Ovary (tissue), 9 donors: Measurements from ENCODE around the gene PLXNA4. TPM values are rescaled to one million over a fixed set of nuclear protein-coding genes. Genes with fewer than 3 reads are reported as not detected.

Source experiments
- DNase-seq, 5 donors: peaks; one replicate each; pipeline ENCODE4 v3.0.0-alpha.2; 2019 to 2020
- H3K27ac ChIP-seq, 2 donors: fragments of 200-600 bp; one replicate each; pipeline versions ENCODE4 v1.5.1 to v1.8.0; 2019 to 2022
- H3K27me3 ChIP-seq: fragments of 200-600 bp; one replicate; pipeline ENCODE4 v1.8.0; 2022
- H3K36me3 ChIP-seq: fragments of 200-600 bp; sonication (generic); one replicate; pipeline ENCODE4 v1.5.1; 2019
- H3K4me1 ChIP-seq: one replicate; pipeline ENCODE4 v1.8.1; 2013; ENCODE audit warnings: mild to moderate bottlenecking, moderate library complexity; ENCODE audit not compliant: insufficient read depth
- H3K4me3 ChIP-seq: fragments of 200-600 bp; sonication (generic); one replicate; pipeline ENCODE4 v1.5.1; 2017
- H3K9me3 ChIP-seq, 2 donors: fragments of 200-600 bp in 1 of 2; sonication (generic) in 1 of 2; one replicate each; pipeline versions ENCODE4 v1.5.1 to v1.8.1; 2013 to 2019; ENCODE audit warnings: mild to moderate bottlenecking in 1 of 2, moderate library complexity in 1 of 2
- CTCF ChIP-seq, 3 donors: fragments of 450-650 bp in 2 of 3; fragments of 200-600 bp in 1 of 3; IDR thresholded peaks; one replicate each; pipeline versions ENCODE4 v1.5.1 to v1.8.0; 2016 to 2022; ENCODE audit warnings: antibody characterized with exemption in 3 of 3, mild to moderate bottlenecking in 1 of 3
- EP300 ChIP-seq: sonication (generic); formaldehyde crosslinking; IDR thresholded peaks from one replicate; pipeline ENCODE4 v1.6.1; 2017; ENCODE audit warnings: antibody characterized with exemption
- POLR2A ChIP-seq: fragments of 450-650 bp; IDR thresholded peaks from one replicate; pipeline ENCODE4 v1.6.1; 2017; ENCODE audit warnings: antibody characterized with exemption, mild to moderate bottlenecking, moderate library complexity
- WGBS, 3 donors: extraction: QIAGEN DNeasy Blood & Tissue Kit in 1 of 3; methylation state at CpG; one replicate each; pipeline versions ENCODE4 v1.1.5 to v1.1.7; 2013 to 2017; 5-methylcytosine and 5-hydroxymethylcytosine counted together
- intact Hi-C, 4 donors: fragments of 100-400 bp; cut with DNase I; formaldehyde crosslinking; loops; one replicate each; pipeline versions ENCODE4 v1.11.0 to v1.15.1; 2022 to 2023
- polyA plus RNA-seq, 2 donors: library from polyadenylated mRNA; stranded (reverse); fragments of 200-250 nt in 1 of 2; fragments of 350-450 nt in 1 of 2; fragmentation: Illumina TruSeq in 1 of 2; extraction: RNeasy Lipid Tissue Mini Kit (QIAGEN cat#74804) in 1 of 2; gene quantifications; one replicate each; pipeline ENCODE4 v1.2.3, GENCODE V29; 2013 to 2014
- total RNA-seq, 7 donors: library from RNA; depleted of rRNA in 2 of 7; stranded (reverse); fragments of >200 nt in 2 of 7; fragmentation: NEBNext Ultra II Directional in 3 of 7; extraction: Animal tissue kit (Norgen Biotek cat#: 25700) in 3 of 7; gene quantifications; one replicate each; pipeline versions ENCODE4 v1.1.0 to v1.2.4, GENCODE V29; 2016 to 2023
- donor health status: DM: no; HTN: no; CAD: no; lungs with moderate emphysema.
- donor health status: DM: no; HTN: no; CAD: no.
- donor health status: Bipolar disorder and iron deficiency.
- donor health status: DM: yes; HTN: yes; CAD: no.
- donor health status: DM: no; HTN: no; CAD: no.
- donor health status: DM: yes; HTN: yes; CAD: no.

PLXNA4 gene
- total and polyA plus RNA-seq, 9 donors = 5.1 to 39.9 (median 11.4) TPM

DNA sequence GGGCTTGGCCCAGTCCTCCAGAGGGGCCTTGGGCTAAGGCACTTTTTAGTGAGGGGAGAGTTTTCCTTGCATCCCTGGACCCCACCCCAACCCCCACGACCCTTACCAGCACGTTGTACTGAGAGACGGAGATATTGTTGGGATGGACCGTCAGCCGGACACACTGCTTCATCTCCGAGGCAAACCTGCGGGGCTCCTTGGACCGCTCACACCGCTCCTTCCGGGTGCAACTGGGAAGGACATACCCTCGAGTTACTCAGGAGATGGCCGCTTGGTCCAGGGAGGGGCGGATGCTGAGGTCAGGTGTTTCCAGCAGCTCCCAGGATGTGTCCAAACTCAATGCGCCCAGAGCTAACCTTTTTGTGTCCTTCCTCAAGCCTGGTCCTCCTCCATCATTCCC lies 348.0 kb downstream of the PLXNA4 start:
- no peak for DNase-seq
- Histone ChIP-seq H3K4me1 (no peaks in the 10 kb centered on the region), H3K27me3 (no peaks in the 10 kb centered on the region), H3K27ac (no peak overlapping the region), H3K36me3 (no peaks in the 10 kb centered on the region), H3K4me3 (no peak overlapping the region), H3K9me3 (no peaks in the 10 kb centered on the region)
- intact Hi-C loops = loop anchor here in 1 of 4 donors (5.0 kb wide), 1 partner anchor 49 kb away; no protein-coding TSS in a partner anchor
- WGBS, 3 donors = 90 to 93% (median 93%) methylated on average over 14 of the region's 14 CpGs
- TF ChIP-seq EP300 (no peak), POLR2A (no peak), CTCF (IDR thresholded peaks at IDR 0.05) (no peak)

- TF ChIP-seq EP300 (no peak), CTCF (IDR thresholded peaks at IDR 0.05) (no peak), POLR2A (no peak)
- intact Hi-C loops = loop anchor here in 1 of 4 donors (5.0 kb wide), 1 partner anchor 50 kb away; no protein-coding TSS in a partner anchor
- 54 to 59% (median 59%) methylated on average over 3 of the region's 3 CpGs for WGBS, 3 donors
These were observed 349.3 kb downstream of the PLXNA4 start for GRCh38 chr7:132226957-132227290.

GRCh38 chr7:132226046-132226956 lies 350.0 kb downstream of the PLXNA4 start:
- TF ChIP-seq EP300 = no peak
- TF ChIP-seq CTCF (IDR thresholded peaks at IDR 0.05) = no peak
- no peak for TF ChIP-seq POLR2A
- H3K9me3 ChIP-seq = no peaks in the 10 kb centered on the region
- no peaks in the 10 kb centered on the region for H3K27me3 ChIP-seq
- intact Hi-C loops = loop anchor here in 1 of 4 donors (5.0 kb wide), 1 partner anchor 51 kb away; no protein-coding TSS in a partner anchor
- no peaks in the 10 kb centered on the region for H3K4me1 ChIP-seq
- WGBS, 3 donors = 79 to 86% (median 83%) methylated on average over 11 of the region's 11 CpGs
- DNase-seq = no peak
- H3K27ac ChIP-seq = no peak overlapping the region
- H3K4me3 ChIP-seq = no peak overlapping the region
- no peaks in the 10 kb centered on the region for H3K36me3 ChIP-seq

More at GRCh38 chr7:132226957-132227290, 349.3 kb downstream of the PLXNA4 start:
- Histone ChIP-seq H3K36me3 (no peaks in the 10 kb centered on the region), H3K9me3 (no peaks in the 10 kb centered on the region), H3K27ac (no peak overlapping the region), H3K4me1 (no peaks in the 10 kb centered on the region), H3K4me3 (no peak overlapping the region), H3K27me3 (no peaks in the 10 kb centered on the region)
- DNase-seq = no peak

- no peaks in the 10 kb centered on the region for H3K36me3 ChIP-seq
- DNase-seq = no peak
- TF ChIP-seq CTCF (IDR thresholded peaks at IDR 0.05) (no peak), POLR2A (no peak), EP300 (no peak)
- H3K9me3 ChIP-seq = no peaks in the 10 kb centered on the region
- H3K4me1 ChIP-seq = no peaks in the 10 kb centered on the region
- intact Hi-C loops = loop anchor here in 1 of 4 donors (5.0 kb wide), 1 partner anchor 52 kb away; no protein-coding TSS in a partner anchor
- H3K27ac ChIP-seq = no peak overlapping the region
- no peaks in the 10 kb centered on the region for H3K27me3 ChIP-seq
- H3K4me3 ChIP-seq = no peak overlapping the region
- 75 to 82% (median 80%) methylated on average over 7 to 8 of the region's 8 CpGs for WGBS, 3 donors
These were observed 350.8 kb downstream of the PLXNA4 start for GRCh38 chr7:132225216-132226030.
